ENCODE results near the gene LTBP2. TPM values are rescaled to one million over a fixed set of nuclear protein-coding genes. Genes with fewer than 3 reads are reported as not detected.

LTBP2 gene
- total and polyA plus RNA-seq, 2 of the 13 experiments (the other 11 are each of a cell fraction or from before 2014, with no cell fraction given): 0.20 to 0.41 TPM

GRCh38 chr14:74527736-74528280 lies 84.2 kb downstream of the LTBP2 start:
- TF ChIP-seq HNF1B (CRISPR knock-in tag; IDR thresholded peaks at IDR 0.05): no peak
- TF ChIP-seq HDAC2 (CRISPR knock-in tag; IDR thresholded peaks at IDR 0.05): no peak
- no peak for TF ChIP-seq ZNF138 (CRISPR knock-in tag; IDR thresholded peaks at IDR 0.05; ENCODE audit: low read depth)
- no peak for TF ChIP-seq U2AF1 (optimal IDR thresholded peaks at IDR 0.05; ENCODE audit: low read depth, low read length)
- no peak for TF ChIP-seq ZNF282 (IDR thresholded peaks at IDR 0.05; ENCODE audit: partially characterized antibody)
- no peak for TF ChIP-seq EED (CRISPR knock-in tag; IDR thresholded peaks at IDR 0.05)
- Histone ChIP-seq H3K36me3 (replicated peaks in 1 of 2; ENCODE audit: control insufficient read depth in 1 of 2, insufficient read depth in 2 of 2, low read length in 2 of 2) (no peaks in the 10 kb centered on the region), H2AFZ (ENCODE audit: low read length) (no peak overlapping the region), H3K27me3 (ENCODE audit: control insufficient read depth in 1 of 2, insufficient read depth in 2 of 2, low read length in 2 of 2) (peaks cover 6 to 58% of the 10 kb centered on the region in 2 experiments; a peak in 4 of 5 replicates), H3K4me3 (replicated peaks in 1 of 3; ENCODE audit: insufficient read depth in 1 of 3, low read depth in 2 of 3, low read length in 3 of 3) (no peak overlapping the region), H3K9ac (ENCODE audit: insufficient read depth, low read depth, low read length) (no peak overlapping the region), H3K9me3 (ENCODE audit: low read length) (no peaks in the 10 kb centered on the region), H3K4me1 (ENCODE audit: insufficient read depth, low read length) (no peaks in the 10 kb centered on the region), H3K4me2 (ENCODE audit: low read depth, low read length) (no peak overlapping the region), H3K27ac (ENCODE audit: extremely low read length, insufficient read depth, low read length) (no peak overlapping the region), H4K20me1 (ENCODE audit: insufficient read depth, low read length) (no peaks in the 10 kb centered on the region), H3K79me2 (ENCODE audit: insufficient read depth, low read length) (no peaks in the 10 kb centered on the region)
- DNase-seq (ENCODE audit: low spot score): no peak
- CTCF ChIA-PET (ENCODE audit: low intra/inter-chr PET ratio, low total read pairs): no interaction called here
- 13% methylated on average over 7 of the region's 10 CpGs for WGBS (ENCODE audit: low lambda C conversion rate)
- FAIRE-seq: no peak
- POLR2A ChIA-PET: no interaction called here
- no peak for ATAC-seq
- in situ Hi-C loops (cut with HindIII; ENCODE audit: extremely low pct_ligation_motif_present, low pct_unique_long_range_greater_than_20kb) (no loop called here), intact Hi-C loops (cut with micrococcal nuclease; ENCODE audit: unreplicated experiment) (no loop called here)
- BruUV-seq (replicated peaks): no TSS peak

All from HepG2 (cell line).